Adrenal gland (tissue), 5 donors: ENCODE results near the gene RELL2.

Experiments used
- POLR2A ChIP-seq, 2 donors: fragments of 450-650 bp; IDR thresholded peaks; one replicate each; pipeline ENCODE4 v1.6.1; 2017; ENCODE audit warnings: antibody characterized with exemption in 2 of 2, mild to moderate bottlenecking in 2 of 2, moderate library complexity in 1 of 2
- TF ChIP-seq, protein P1 (sequence below), 6 experiments: fragments of 450-650 bp in 4 of 6; fragments of 200-600 bp in 2 of 6; sonication (generic) in 1 of 6; IDR thresholded peaks; 1 replicate in 5 of 6; 2 replicates in 1 of 6; pipeline versions ENCODE4 v1.5.1 to v1.8.0; 2016 to 2021; ENCODE audit warnings: antibody characterized with exemption in 6 of 6, mild to moderate bottlenecking in 2 of 6, moderate library complexity in 1 of 6
- donor health status: DM: no; HTN: no; CAD: no.

DNA sequence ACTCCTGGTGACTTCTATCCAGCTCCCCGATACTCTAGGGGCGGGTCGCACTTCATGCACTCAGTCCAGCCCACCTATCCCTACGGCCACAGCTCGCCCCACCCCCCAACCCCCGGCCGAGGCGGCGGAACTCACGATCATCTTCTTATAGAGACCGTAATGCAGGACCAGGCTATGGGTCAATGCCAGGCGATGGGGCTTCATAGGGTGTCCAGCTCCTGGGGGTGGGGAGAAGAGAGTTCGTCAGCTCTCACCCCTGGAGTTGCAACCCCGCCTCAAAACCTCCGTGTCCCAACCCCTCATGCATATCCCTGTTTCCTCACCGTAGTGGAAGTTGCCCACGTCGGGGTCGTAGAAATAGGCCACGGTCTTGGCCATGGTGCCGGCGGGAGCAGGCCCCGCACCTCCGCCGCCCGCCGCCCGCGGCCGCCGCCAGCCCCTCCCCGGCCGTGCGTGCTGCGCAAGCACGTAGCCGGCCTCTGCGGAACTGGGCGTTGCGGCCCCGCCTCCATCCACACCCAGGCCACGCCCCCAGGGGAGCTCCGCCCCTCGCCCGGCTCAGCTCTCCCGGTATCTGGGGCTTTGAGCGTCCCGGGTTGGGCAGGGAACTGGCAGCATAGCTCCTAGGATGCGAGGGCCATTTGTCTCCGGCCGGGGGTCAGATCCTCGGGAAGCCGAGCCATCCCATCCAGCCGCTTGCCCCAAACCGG, at the start of gene RELL2, which contains the start of gene HDAC3:
- TF ChIP-seq, protein P1, sequence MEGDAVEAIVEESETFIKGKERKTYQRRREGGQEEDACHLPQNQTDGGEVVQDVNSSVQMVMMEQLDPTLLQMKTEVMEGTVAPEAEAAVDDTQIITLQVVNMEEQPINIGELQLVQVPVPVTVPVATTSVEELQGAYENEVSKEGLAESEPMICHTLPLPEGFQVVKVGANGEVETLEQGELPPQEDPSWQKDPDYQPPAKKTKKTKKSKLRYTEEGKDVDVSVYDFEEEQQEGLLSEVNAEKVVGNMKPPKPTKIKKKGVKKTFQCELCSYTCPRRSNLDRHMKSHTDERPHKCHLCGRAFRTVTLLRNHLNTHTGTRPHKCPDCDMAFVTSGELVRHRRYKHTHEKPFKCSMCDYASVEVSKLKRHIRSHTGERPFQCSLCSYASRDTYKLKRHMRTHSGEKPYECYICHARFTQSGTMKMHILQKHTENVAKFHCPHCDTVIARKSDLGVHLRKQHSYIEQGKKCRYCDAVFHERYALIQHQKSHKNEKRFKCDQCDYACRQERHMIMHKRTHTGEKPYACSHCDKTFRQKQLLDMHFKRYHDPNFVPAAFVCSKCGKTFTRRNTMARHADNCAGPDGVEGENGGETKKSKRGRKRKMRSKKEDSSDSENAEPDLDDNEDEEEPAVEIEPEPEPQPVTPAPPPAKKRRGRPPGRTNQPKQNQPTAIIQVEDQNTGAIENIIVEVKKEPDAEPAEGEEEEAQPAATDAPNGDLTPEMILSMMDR (IDR thresholded peaks at IDR 0.05), result no peak
- peak; percentile 80 to 86 for TF ChIP-seq POLR2A (IDR thresholded peaks at IDR 0.05)
